K562 (cell line): ENCODE results near the gene RGS9. TPM values are rescaled to one million over a fixed set of nuclear protein-coding genes. Genes with fewer than 3 reads are reported as not detected.
A peak's percentile ranks its signal among the peaks of the same experiment; 100 is the strongest.

Experiments used
- ATAC-seq: fragments of 200-7000 bp; cut with Tn5 transposase; 3 replicates; pipeline ENCODE4 v1.9.1; 2020; ENCODE audit warnings: moderate library complexity
- BruUV-seq: library from RNA; stranded (reverse); fragments of 400-500 nt; replicated peaks from 2 replicates; lab custom pipeline; 2021; lab: Mats Ljungman, UMichigan
- CTCF ChIA-PET: fragments of 300-600 bp; formaldehyde crosslinking; extraction: SDS; loops from one replicate; lab custom pipeline; 2021; ENCODE audit warnings: low intra/inter-chr PET ratio; lab: Yijun Ruan, JAX
- POLR2A ChIA-PET: fragments of 300-600, 350-650 bp; sonication (Branson Sonifier 250); formaldehyde crosslinking; extraction: SDS; loops from one replicate; lab custom pipeline; 2021; ENCODE audit warnings: antibody characterized with exemption, inconsistent platforms; lab: Yijun Ruan, JAX
- DNase-seq, 4 experiments: peaks; one replicate each; pipeline versions ENCODE4 v3.0.0 to v3.0.0-alpha.2; 2011 to 2018; ENCODE audit warnings: low spot score in 3 of 4, mixed read lengths in 3 of 4; ENCODE audit errors: extremely low read depth in 1 of 4
- FAIRE-seq: peaks from 2 replicates; lab custom pipeline; 2011; peaks lifted over from hg19 to GRCh38; lab: Jason Lieb, UNC
- H2AFZ ChIP-seq: 2 replicates; pipeline ENCODE4 v1.6.0; 2011; ENCODE audit warnings: low read depth, low read length, control low read depth, inconsistent platforms
- H3K27ac ChIP-seq: fragments of 200-600 bp; 3 replicates; pipeline ENCODE4 v1.8.0; 2011; ENCODE audit warnings: low read depth, mild to moderate bottlenecking, control low read depth, inconsistent platforms, low read length, moderate library complexity, mixed read lengths; ENCODE audit errors: extremely low read depth
- H3K27me3 ChIP-seq, 2 experiments: fragments of 300-600 bp in 1 of 2; 2 replicates in 1 of 2; 3 replicates in 1 of 2; pipeline versions ENCODE4 v1.6.0 to v1.8.0; 2011; ENCODE audit warnings: inconsistent platforms in 2 of 2, low read length in 2 of 2, mild to moderate bottlenecking in 1 of 2, mixed read lengths in 1 of 2, moderate library complexity in 1 of 2; ENCODE audit not compliant: control insufficient read depth in 2 of 2, insufficient read depth in 2 of 2
- H3K36me3 ChIP-seq: fragments of 300-600 bp; 3 replicates; pipeline ENCODE4 v1.8.0; 2011; ENCODE audit warnings: mild to moderate bottlenecking, low read length, inconsistent platforms; ENCODE audit not compliant: control insufficient read depth, insufficient read depth
- H3K4me1 ChIP-seq, 2 experiments: fragments of 200-600 bp in 1 of 2; replicated peaks in 1 of 2; 2 replicates in 1 of 2; 3 replicates in 1 of 2; pipeline versions ENCODE4 v1.5.1 to v1.8.0; 2011; ENCODE audit warnings: inconsistent platforms in 2 of 2, low read length in 2 of 2, mild to moderate bottlenecking in 1 of 2, mixed read lengths in 1 of 2, moderate library complexity in 1 of 2; ENCODE audit not compliant: control insufficient read depth in 2 of 2, insufficient read depth in 2 of 2
- H3K4me2 ChIP-seq: 2 replicates; pipeline ENCODE4 v1.6.1; 2011; ENCODE audit warnings: low read length, control low read depth, inconsistent platforms, mixed read lengths; ENCODE audit not compliant: insufficient read depth
- H3K4me3 ChIP-seq: fragments of 200-600 bp; sonication (generic), shearing (Covaris generic); 2 replicates; pipeline ENCODE4 v1.5.1; 2016; ENCODE audit warnings: control low read depth, inconsistent platforms
- H3K79me2 ChIP-seq: fragments of 200-600 bp; 3 replicates; pipeline ENCODE4 v1.8.0; 2011; ENCODE audit warnings: low read length, inconsistent platforms; ENCODE audit not compliant: control insufficient read depth, insufficient read depth
- H3K9ac ChIP-seq, 2 experiments: 2 replicates each; pipeline versions ENCODE4 v1.6.0 to v1.6.1; 2011; ENCODE audit warnings: low read depth in 2 of 2, low read length in 2 of 2, control low read depth in 1 of 2, inconsistent platforms in 1 of 2, mild to moderate bottlenecking in 1 of 2, mixed read lengths in 1 of 2; ENCODE audit not compliant: insufficient read depth in 1 of 2
- H3K9me1 ChIP-seq: one replicate; pipeline ENCODE4 v1.6.0; 2011; ENCODE audit warnings: inconsistent platforms, mild to moderate bottlenecking, low read length, moderate library complexity; ENCODE audit not compliant: control insufficient read depth, insufficient read depth
- H3K9me3 ChIP-seq: replicated peaks from 2 replicates; pipeline ENCODE4 v1.5.1; 2011; ENCODE audit warnings: low read depth, low read length, inconsistent platforms; ENCODE audit not compliant: control insufficient read depth, insufficient read depth
- H4K20me1 ChIP-seq: replicated peaks from 2 replicates; pipeline ENCODE4 v1.6.1; 2011; ENCODE audit warnings: low read length, inconsistent platforms, mixed read lengths; ENCODE audit not compliant: control insufficient read depth, insufficient read depth
- FOXM1 ChIP-seq, 2 experiments: fragments of 450-650 bp in 1 of 2; sonication (generic) in 1 of 2; formaldehyde crosslinking in 1 of 2; IDR thresholded peaks; 2 replicates each; pipeline versions ENCODE4 v1.6.1 to v1.9.0; 2017 to 2022; ENCODE audit warnings: low read depth in 2 of 2, mild to moderate bottlenecking in 2 of 2, missing genetic modification reagents in 1 of 2, moderate library complexity in 1 of 2
- NR4A1 ChIP-seq, 2 experiments: fragments of 250-450 bp in 1 of 2; fragments of 450-650 bp in 1 of 2; sonication (Bioruptor Pico) in 1 of 2; IDR thresholded peaks; 2 replicates each; pipeline versions ENCODE4 v1.4.0 to v1.6.1; 2016 to 2020; ENCODE audit warnings: mild to moderate bottlenecking in 2 of 2, missing compliant biosample characterization in 1 of 2, missing genetic modification characterization in 1 of 2, moderate library complexity in 1 of 2
- PKNOX1 ChIP-seq: fragments of 450-650 bp; IDR thresholded peaks from 2 replicates; pipeline ENCODE4 v1.6.1; 2016
- WGBS: fragments of 100-300 bp; shearing (Covaris generic); methylation state at CpG from one replicate; pipeline ENCODE4 v1.1.6; 2016; ENCODE audit warnings: low coverage, mixed read lengths; ENCODE audit not compliant: insufficient coverage; ENCODE audit errors: missing lambda C conversion rate; 5-methylcytosine and 5-hydroxymethylcytosine counted together
- in situ Hi-C: fragments of 300-500 bp; cut with MboI; formaldehyde crosslinking; loops from 4 replicates; pipeline ENCODE4 v1.15.0; 2018; ENCODE audit warnings: inconsistent platforms, mixed read lengths
- intact Hi-C: fragments of 100-400 bp; cut with micrococcal nuclease; formaldehyde crosslinking; loops from 2 replicates; pipeline ENCODE4 v1.14.2; 2022
- polyA plus RNA-seq, 8 experiments: library from polyadenylated mRNA; depleted of rRNA in 4 of 8; stranded (reverse) in 5 of 8; unstranded in 3 of 8; fragments of >200 nt; fragmentation: Nextera tagmentation in 2 of 8; fragmentation: Illumina TruSeq in 1 of 8; extraction: Ambion mirVana in 2 of 8; extraction: Trizol in 1 of 8; gene quantifications; 2 replicates each; pipeline versions ENCODE4 v1.2.1 to v1.2.3, GENCODE V29; 2011 to 2014; ENCODE audit warnings: inconsistent platforms in 1 of 8, missing spikeins in 1 of 8
- total RNA-seq, 7 experiments: library from RNA; depleted of rRNA in 6 of 7; stranded (reverse); fragments of >200 nt in 6 of 7; fragmentation: Illumina TruSeq in 2 of 7; extraction: Trizol in 2 of 7; gene quantifications; 2 replicates each; pipeline versions ENCODE4 v1.2.1 to v1.2.3, GENCODE V29; 2011 to 2021; ENCODE audit warnings: low replicate concordance in 1 of 7

The RGS9 gene
- total and polyA plus RNA-seq, 9 of the 15 experiments (the other 6 are each of a cell fraction or from before 2014, with no cell fraction given) = 0.18 to 1.4 (median 0.55) TPM

DNA sequence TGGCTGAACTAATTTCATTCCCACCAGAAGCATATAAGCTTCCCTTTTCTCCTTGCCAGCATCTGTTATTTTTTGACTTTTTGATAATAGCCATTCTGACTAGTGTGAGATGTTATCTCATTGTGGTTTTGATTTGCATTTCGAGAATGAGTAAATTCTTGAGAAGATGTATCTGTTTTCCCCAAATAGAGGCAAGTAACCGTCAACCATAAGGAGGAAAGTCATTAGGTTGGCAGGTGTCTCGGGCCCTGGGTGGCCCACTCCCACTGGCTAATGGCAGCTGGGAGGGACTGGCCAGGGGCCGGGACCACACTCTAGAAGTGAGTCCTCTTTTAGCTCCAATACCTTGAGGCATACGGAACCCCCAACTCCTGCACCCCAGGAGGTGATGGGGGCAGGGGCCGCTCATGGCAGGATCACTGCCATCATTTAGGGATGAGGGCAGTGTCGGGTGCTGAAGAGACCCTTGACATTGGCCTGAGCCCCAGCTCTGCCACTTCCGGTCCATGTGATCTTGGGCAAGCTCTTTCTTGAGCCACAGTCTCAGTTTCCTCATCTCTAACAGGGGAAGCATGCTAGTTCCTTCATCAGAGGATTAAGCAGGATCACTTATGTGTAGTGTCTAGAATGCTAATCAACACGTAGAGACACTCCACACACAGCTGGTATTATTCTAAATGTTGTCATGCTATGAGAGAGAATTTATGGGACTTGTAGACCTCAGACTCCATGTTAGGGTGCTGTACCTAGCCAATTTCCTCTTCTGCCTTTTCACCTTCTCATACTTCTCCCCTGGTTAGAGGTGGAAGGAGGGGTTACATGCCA lies 44.3 kb downstream of the RGS9 start:
- Histone ChIP-seq H3K9me3 (no peaks in the 10 kb centered on the region), H3K9ac (no peak overlapping the region), H3K27me3 (no peaks in the 10 kb centered on the region; a peak in 2 of 5 replicates), H4K20me1 (no peaks in the 10 kb centered on the region), H3K4me2 (no peak overlapping the region), H2AFZ (no peak overlapping the region), H3K79me2 (no peaks in the 10 kb centered on the region), H3K27ac (no peak overlapping the region), H3K4me3 (no peak overlapping the region), H3K4me1 (no peaks in the 10 kb centered on the region; a peak in 2 of 5 replicates), H3K36me3 (no peaks in the 10 kb centered on the region), H3K9me1 (no peaks in the 10 kb centered on the region)
- POLR2A ChIA-PET = interaction anchor here (0.6 to 1.0 kb wide), 2 partner anchors 8 to 68 kb away, joined by 3 to 4 read pairs; no protein-coding TSS in a partner anchor
- DNase-seq = no peak
- intact Hi-C loops = no loop called here
- BruUV-seq = no TSS peak
- CTCF ChIA-PET = no interaction called here
- 0 out of 2 replicates have a peak, but pooled peaks have one; percentile 0 for TF ChIP-seq PKNOX1
- TF ChIP-seq FOXM1 (IDR thresholded peaks at IDR 0.05; ENCODE audit: low read depth) = peak; percentile 47; the same call in 1 of the 2 replicates
- no peak for TF ChIP-seq FOXM1 (CRISPR knock-in tag; IDR thresholded peaks at IDR 0.05; ENCODE audit: low read depth)
- no peak for TF ChIP-seq NR4A1 (CRISPR knock-in tag; IDR thresholded peaks at IDR 0.05)
- no peak for TF ChIP-seq NR4A1 (tag; IDR thresholded peaks at IDR 0.05)
- no peak for FAIRE-seq
- 38% methylated on average over 9 of the region's 9 CpGs for WGBS
- no peak for ATAC-seq
- in situ Hi-C loops = no loop called here
